Measurements from ENCODE around the gene ADAM12. TPM values are rescaled to one million over a fixed set of nuclear protein-coding genes. Genes with fewer than 3 reads are reported as not detected.

ADAM12 gene
- total and polyA plus RNA-seq, 9 of the 15 experiments (the other 6 are each of a cell fraction or from before 2014, with no cell fraction given): not detected

GRCh38 chr10:125995726-125996304 lies 392.5 kb downstream of the ADAM12 start:
- no peaks in the 10 kb centered on the region for H4K20me1 ChIP-seq (replicated peaks; ENCODE audit: control insufficient read depth, insufficient read depth, low read length)
- intact Hi-C loops (cut with micrococcal nuclease) (no loop called here), in situ Hi-C loops (cut with MboI) (no loop called here)
- peaks cover 0 to 15% of the 10 kb centered on the region in 2 experiments; a peak in 2 of 5 replicates for H3K27me3 ChIP-seq (ENCODE audit: control insufficient read depth in 2 of 2, insufficient read depth in 2 of 2, low read length in 2 of 2)
- POLR2A ChIA-PET: no interaction called here
- no peak overlapping the region for H2AFZ ChIP-seq (ENCODE audit: low read depth, low read length)
- no peaks in the 10 kb centered on the region for H3K4me1 ChIP-seq (replicated peaks in 1 of 2; ENCODE audit: control insufficient read depth in 2 of 2, insufficient read depth in 2 of 2, low read length in 2 of 2)
- no peak overlapping the region for H3K4me3 ChIP-seq
- no peaks in the 10 kb centered on the region for H3K79me2 ChIP-seq (ENCODE audit: control insufficient read depth, insufficient read depth, low read length)
- no peak overlapping the region for H3K27ac ChIP-seq (ENCODE audit: extremely low read depth, low read depth, low read length)
- TF ChIP-seq JUN (IDR thresholded peaks at IDR 0.05; ENCODE audit: borderline replicate concordance, low read depth, low read length) (no peak), JUN (CRISPR knock-in tag; IDR thresholded peaks at IDR 0.05; ENCODE audit: borderline replicate concordance) (no peak), ZNF644 (tag; IDR thresholded peaks at IDR 0.05; ENCODE audit: low read depth) (no peak), ZNF124 (CRISPR knock-in tag; IDR thresholded peaks at IDR 0.05) (no peak), CTBP1 (IDR thresholded peaks at IDR 0.05; ENCODE audit: borderline replicate concordance) (no peak), HDAC2 (IDR thresholded peaks at IDR 0.05) (no peak), IRF9 (tag; IDR thresholded peaks at IDR 0.05) (no peak), ATF7 (IDR thresholded peaks at IDR 0.05) (no peak)
- WGBS (ENCODE audit: insufficient coverage, low coverage, missing lambda C conversion rate): 0% methylated on average over 9 of the region's 9 CpGs
- BruUV-seq (replicated peaks): no TSS peak
- H3K9me1 ChIP-seq (ENCODE audit: control insufficient read depth, insufficient read depth, low read length): no peaks in the 10 kb centered on the region
- no peaks in the 10 kb centered on the region for H3K36me3 ChIP-seq (ENCODE audit: control insufficient read depth, insufficient read depth, low read length)
- H3K4me2 ChIP-seq (ENCODE audit: insufficient read depth, low read length): no peak overlapping the region
- H3K9ac ChIP-seq (ENCODE audit: insufficient read depth in 1 of 2, low read depth in 2 of 2, low read length in 2 of 2): no peak overlapping the region
- no peak for DNase-seq (ENCODE audit: extremely low read depth in 1 of 4, low spot score in 3 of 4)
- CTCF ChIA-PET (ENCODE audit: low intra/inter-chr PET ratio): no interaction called here
- H3K9me3 ChIP-seq (replicated peaks; ENCODE audit: control insufficient read depth, insufficient read depth, low read depth, low read length): no peaks in the 10 kb centered on the region
- FAIRE-seq: no peak
- ATAC-seq: no peak

Measured in K562 (cell line).